Measurements from ENCODE around the gene RNF2.

- TF ChIP-seq, protein P1, sequence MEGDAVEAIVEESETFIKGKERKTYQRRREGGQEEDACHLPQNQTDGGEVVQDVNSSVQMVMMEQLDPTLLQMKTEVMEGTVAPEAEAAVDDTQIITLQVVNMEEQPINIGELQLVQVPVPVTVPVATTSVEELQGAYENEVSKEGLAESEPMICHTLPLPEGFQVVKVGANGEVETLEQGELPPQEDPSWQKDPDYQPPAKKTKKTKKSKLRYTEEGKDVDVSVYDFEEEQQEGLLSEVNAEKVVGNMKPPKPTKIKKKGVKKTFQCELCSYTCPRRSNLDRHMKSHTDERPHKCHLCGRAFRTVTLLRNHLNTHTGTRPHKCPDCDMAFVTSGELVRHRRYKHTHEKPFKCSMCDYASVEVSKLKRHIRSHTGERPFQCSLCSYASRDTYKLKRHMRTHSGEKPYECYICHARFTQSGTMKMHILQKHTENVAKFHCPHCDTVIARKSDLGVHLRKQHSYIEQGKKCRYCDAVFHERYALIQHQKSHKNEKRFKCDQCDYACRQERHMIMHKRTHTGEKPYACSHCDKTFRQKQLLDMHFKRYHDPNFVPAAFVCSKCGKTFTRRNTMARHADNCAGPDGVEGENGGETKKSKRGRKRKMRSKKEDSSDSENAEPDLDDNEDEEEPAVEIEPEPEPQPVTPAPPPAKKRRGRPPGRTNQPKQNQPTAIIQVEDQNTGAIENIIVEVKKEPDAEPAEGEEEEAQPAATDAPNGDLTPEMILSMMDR (IDR thresholded peaks at IDR 0.05), result no peak
- no peak for TF ChIP-seq POLR2A (IDR thresholded peaks at IDR 0.05)
Observed at GRCh38 chr1:185063719-185064118, 18.4 kb downstream of the RNF2 start.

Measured in esophagus squamous epithelium (tissue), 4 donors.